KMS-11 (cell line): ENCODE data around the gene KDELR1.

Experiments
- H2AFZ ChIP-seq: fragments of 200-600 bp; sonication (generic); 2 replicates; pipeline ENCODE4 v1.6.1; 2016; ENCODE audit warnings: antibody characterized with exemption, mixed run types, low read depth
- H3K27ac ChIP-seq: fragments of 200-600 bp; sonication (generic); 2 replicates; pipeline ENCODE4 v1.6.1; 2016; ENCODE audit warnings: mild to moderate bottlenecking, mixed run types
- H3K27me3 ChIP-seq: fragments of 200-600 bp; sonication (generic); 2 replicates; pipeline ENCODE4 v1.6.1; 2017; ENCODE audit warnings: mild to moderate bottlenecking, low read depth, mixed run types, moderate library complexity; ENCODE audit not compliant: insufficient read depth
- H3K36me3 ChIP-seq: fragments of 200-600 bp; sonication (generic); 2 replicates; pipeline ENCODE4 v1.6.1; 2017; ENCODE audit warnings: mild to moderate bottlenecking, mixed run types; ENCODE audit not compliant: insufficient read depth
- H3K4me1 ChIP-seq: fragments of 200-600 bp; sonication (generic); 2 replicates; pipeline ENCODE4 v1.6.1; 2016; ENCODE audit warnings: mild to moderate bottlenecking, low read depth, mixed run types; ENCODE audit not compliant: poor library complexity, severe bottlenecking
- H3K4me2 ChIP-seq: fragments of 200-600 bp; sonication (generic); 2 replicates; pipeline ENCODE4 v1.7.0; 2016; ENCODE audit warnings: mild to moderate bottlenecking, mixed run types
- H3K4me3 ChIP-seq: fragments of 200-600 bp; sonication (generic); IDR thresholded peaks from 2 replicates; pipeline ENCODE4 v1.6.1; 2017; ENCODE audit warnings: low read depth, low read length, mixed read lengths; ENCODE audit not compliant: insufficient read depth
- H3K79me2 ChIP-seq: fragments of 200-600 bp; sonication (generic); 2 replicates; pipeline ENCODE4 v1.6.1; 2016; ENCODE audit warnings: low read depth, mixed run types; ENCODE audit not compliant: insufficient read depth
- H3K9ac ChIP-seq: fragments of 200-600 bp; sonication (generic); 2 replicates; pipeline ENCODE4 v1.6.1; 2016; ENCODE audit warnings: mild to moderate bottlenecking, mixed run types
- H4K20me1 ChIP-seq: fragments of 200-600 bp; sonication (generic); 2 replicates; pipeline ENCODE4 v1.6.1; 2016; ENCODE audit warnings: mild to moderate bottlenecking, mixed run types; ENCODE audit not compliant: insufficient read depth
- CTCF ChIP-seq: fragments of 200-600 bp; sonication (generic); conservative IDR thresholded peaks from 2 replicates; pipeline ENCODE4 v1.6.1; 2017; ENCODE audit warnings: low read depth, mild to moderate bottlenecking, antibody characterized with exemption, low read length, moderate library complexity, mixed read lengths

Gene KDELR1

GRCh38 chr19:48381178-48381950, 10.0 kb downstream of the KDELR1 start:
- Histone ChIP-seq H3K27ac (peak overlapping the region; percentile 90; the same call in 1 of the 2 replicates), H3K27me3 (no peaks in the 10 kb centered on the region), H3K79me2 (no peaks in the 10 kb centered on the region), H3K36me3 (0 out of 2 replicates have a peak, but pooled peaks cover 8% of the 10 kb centered on the region), H3K4me2 (peak overlapping the region; percentile 17; the same call in 1 of the 2 replicates), H3K4me3 (no peak overlapping the region), H4K20me1 (no peaks in the 10 kb centered on the region), H3K9ac (no peak overlapping the region), H3K4me1 (peaks cover 100% of the 10 kb centered on the region), H2AFZ (no peak overlapping the region)
- no peak for TF ChIP-seq CTCF

GRCh38 chr19:48379058-48379457, 12.3 kb downstream of the KDELR1 start:
- peak overlapping the region; percentile 90 for H3K27ac ChIP-seq

GRCh38 chr19:48378194-48378570, 13.2 kb downstream of the KDELR1 start:
- Histone ChIP-seq H2AFZ (no peak overlapping the region), H3K27me3 (no peaks in the 10 kb centered on the region), H3K4me2 (peak overlapping the region; percentile 79; the same call in 1 of the 2 replicates), H3K4me1 (peaks cover 95% of the 10 kb centered on the region), H3K9ac (peak overlapping the region; percentile 4; the same call in 1 of the 2 replicates), H3K36me3 (no peaks in the 10 kb centered on the region), H4K20me1 (no peaks in the 10 kb centered on the region), H3K27ac (peak overlapping the region; percentile 90), H3K4me3 (no peak overlapping the region), H3K79me2 (no peaks in the 10 kb centered on the region)
- TF ChIP-seq CTCF = no peak

More at GRCh38 chr19:48379058-48379457, 12.3 kb downstream of the KDELR1 start:
- H3K4me3 ChIP-seq = no peak overlapping the region
- no peaks in the 10 kb centered on the region for H3K27me3 ChIP-seq
- H4K20me1 ChIP-seq = no peaks in the 10 kb centered on the region
- H3K36me3 ChIP-seq = 0 out of 2 replicates have a peak, but pooled peaks cover 6% of the 10 kb centered on the region
- H3K9ac ChIP-seq = peak overlapping the region; percentile 4; the same call in 1 of the 2 replicates
- H2AFZ ChIP-seq = no peak overlapping the region
- H3K4me1 ChIP-seq = peaks cover 95% of the 10 kb centered on the region
- no peak for TF ChIP-seq CTCF
- H3K79me2 ChIP-seq = no peaks in the 10 kb centered on the region
- peak overlapping the region; percentile 53 for H3K4me2 ChIP-seq

- Histone ChIP-seq H3K27me3 (no peaks in the 10 kb centered on the region), H4K20me1 (no peaks in the 10 kb centered on the region), H3K27ac (no peak overlapping the region), H3K79me2 (no peaks in the 10 kb centered on the region), H3K4me1 (peaks cover 66% of the 10 kb centered on the region), H3K36me3 (no peaks in the 10 kb centered on the region), H2AFZ (no peak overlapping the region), H3K9ac (no peak overlapping the region), H3K4me2 (no peak overlapping the region), H3K4me3 (no peak overlapping the region)
- no peak for TF ChIP-seq CTCF
Measured at GRCh38 chr19:48373567-48373966, 17.8 kb downstream of the KDELR1 start.
